Measurements from ENCODE around the gene AFAP1. TPM values are rescaled to one million over a fixed set of nuclear protein-coding genes. Genes with fewer than 3 reads are reported as not detected.

Gene AFAP1
- total RNA-seq, 5 donors from 2014 or later (not counting 1 experiment from before 2014, with no cell fraction given): 4.8 to 34.8 (median 20.3) TPM

DNA sequence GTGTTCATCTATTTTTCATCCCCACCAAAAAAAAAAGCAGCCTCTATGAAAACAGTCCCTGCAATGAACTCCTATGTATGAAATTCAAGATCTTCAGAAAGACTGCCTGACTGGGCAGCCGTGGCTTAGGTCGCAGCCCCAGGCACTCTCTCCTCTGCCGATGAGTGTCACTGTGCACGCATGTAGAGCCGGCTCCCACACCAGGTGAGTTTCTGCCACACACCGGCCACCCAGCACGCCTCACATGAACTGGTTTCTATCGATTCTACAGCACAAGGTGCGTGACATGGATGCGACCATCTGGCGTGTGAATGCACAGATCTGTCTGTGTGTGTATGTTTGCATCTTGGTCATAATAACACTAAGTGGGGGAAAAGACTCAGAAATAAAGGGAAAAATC is 140.4 kb downstream of the AFAP1 start:
- DNase-seq (no peak), ATAC-seq (replicated peaks in 1 of 4) (no peak)
- CTCF ChIA-PET: interaction anchor here (0.5 to 1.4 kb wide), 4 partner anchors 32 to 422 kb away, joined by 3 to 4 read pairs (median 3); no protein-coding TSS in a partner anchor
- Histone ChIP-seq H3K27ac (ENCODE audit: low read length) (no peak overlapping the region), H3K36me3 (ENCODE audit: control insufficient read depth in 2 of 2, extremely low read depth in 1 of 2, insufficient read depth in 1 of 2, low read length in 1 of 2) (peaks cover 0 to 29% of the 10 kb centered on the region in 2 donors), H3K4me3 (ENCODE audit: control insufficient read depth in 1 of 2, extremely low read depth in 1 of 2, low read length in 1 of 2) (no peak overlapping the region), H3K27me3 (replicated peaks in 1 of 2; ENCODE audit: control insufficient read depth in 2 of 2, extremely low read depth in 1 of 2, insufficient read depth in 2 of 2, low read length in 1 of 2) (no peaks in the 10 kb centered on the region), H3K9me3 (no peaks in the 10 kb centered on the region), H3K4me1 (ENCODE audit: control insufficient read depth in 1 of 2, extremely low read depth in 1 of 2, insufficient read depth in 2 of 2, low read length in 2 of 2) (peaks cover 0 to 5% of the 10 kb centered on the region in 2 experiments)
- POLR2A ChIA-PET: interaction anchor here in 1 of 2 donors (0.6 kb wide), 1 partner anchor 145 kb away, joined by 3 read pairs; no protein-coding TSS in a partner anchor
- peaks cover 35% of the 10 kb centered on the region for H3K36me3 Mint-ChIP-seq
- H3K4me3 Mint-ChIP-seq: no peak overlapping the region
- H3K27ac Mint-ChIP-seq: no peak overlapping the region
- peaks cover 7 to 11% (median 10%) of the 10 kb centered on the region in 3 donors for H3K4me1 Mint-ChIP-seq
- H3K27me3 Mint-ChIP-seq: no peaks in the 10 kb centered on the region
- no peaks in the 10 kb centered on the region for H3K9me3 Mint-ChIP-seq
- 92% methylated on average over 11 of the region's 11 CpGs for WGBS (ENCODE audit: insufficient coverage)

DNA sequence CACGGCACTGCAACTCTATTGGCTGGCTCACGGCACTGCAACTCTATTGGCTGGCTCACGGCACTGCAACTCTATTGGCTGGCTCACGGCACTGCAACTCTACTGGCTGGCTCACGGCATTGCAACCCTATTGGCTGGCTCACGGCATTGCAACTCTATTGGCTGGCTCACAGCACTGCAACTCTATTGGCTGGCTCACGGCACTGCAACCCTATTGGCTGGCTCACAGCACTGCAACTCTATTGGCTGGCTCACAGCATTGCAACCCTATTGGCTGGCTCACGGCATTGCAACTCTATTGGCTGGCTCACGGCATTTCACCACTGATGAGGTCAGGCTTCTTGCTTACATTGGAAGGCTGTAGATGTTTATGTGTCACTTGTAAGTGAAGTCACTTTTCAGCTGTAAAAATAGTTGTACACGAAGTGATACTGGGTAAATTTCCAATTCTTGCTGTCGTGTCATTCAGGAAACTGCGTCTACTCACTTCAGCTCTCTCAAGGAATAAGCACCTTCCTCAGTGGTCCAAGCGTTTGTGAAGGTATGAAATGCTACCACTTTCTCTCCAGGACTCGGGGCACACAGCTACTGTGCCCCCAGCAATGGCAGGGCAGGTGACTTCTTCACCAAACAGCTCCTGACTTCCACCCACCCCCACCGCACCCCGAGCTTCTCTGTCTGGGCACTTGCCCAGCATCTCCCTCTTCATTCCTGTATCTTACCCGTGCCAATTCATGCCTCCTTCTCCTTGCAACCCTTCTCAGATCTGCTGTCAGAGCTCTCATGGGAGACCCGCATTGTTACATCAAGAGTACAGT is 141.3 kb downstream of the AFAP1 start:
- Histone ChIP-seq H3K4me3 (ENCODE audit: control insufficient read depth in 1 of 2, extremely low read depth in 1 of 2, low read length in 1 of 2) (no peak overlapping the region), H3K9me3 (no peaks in the 10 kb centered on the region), H3K36me3 (ENCODE audit: control insufficient read depth in 2 of 2, extremely low read depth in 1 of 2, insufficient read depth in 1 of 2, low read length in 1 of 2) (peaks cover 0 to 29% of the 10 kb centered on the region in 2 donors), H3K27me3 (replicated peaks in 1 of 2; ENCODE audit: control insufficient read depth in 2 of 2, extremely low read depth in 1 of 2, insufficient read depth in 2 of 2, low read length in 1 of 2) (no peaks in the 10 kb centered on the region), H3K4me1 (ENCODE audit: control insufficient read depth in 1 of 2, extremely low read depth in 1 of 2, insufficient read depth in 2 of 2, low read length in 2 of 2) (no peaks in the 10 kb centered on the region), H3K27ac (ENCODE audit: low read length) (no peak overlapping the region)
- POLR2A ChIA-PET: interaction anchor here in 1 of 2 donors (0.6 kb wide), 1 partner anchor 146 kb away, joined by 3 read pairs; no protein-coding TSS in a partner anchor
- Mint-ChIP-seq H3K27me3 (no peaks in the 10 kb centered on the region), H3K36me3 (peaks cover 39% of the 10 kb centered on the region), H3K9me3 (no peaks in the 10 kb centered on the region), H3K4me1 (peaks cover 5 to 7% (median 7%) of the 10 kb centered on the region in 3 donors), H3K27ac (no peak overlapping the region), H3K4me3 (no peak overlapping the region)
- 88% methylated on average over 9 of the region's 18 CpGs for WGBS (ENCODE audit: insufficient coverage)
- DNase-seq: no peak
- ATAC-seq (replicated peaks in 1 of 4): no peak
- CTCF ChIA-PET: interaction anchor here in 1 of 2 donors (1.4 kb wide), 1 partner anchor 190 kb away, joined by 3 read pairs; no protein-coding TSS in a partner anchor

DNA sequence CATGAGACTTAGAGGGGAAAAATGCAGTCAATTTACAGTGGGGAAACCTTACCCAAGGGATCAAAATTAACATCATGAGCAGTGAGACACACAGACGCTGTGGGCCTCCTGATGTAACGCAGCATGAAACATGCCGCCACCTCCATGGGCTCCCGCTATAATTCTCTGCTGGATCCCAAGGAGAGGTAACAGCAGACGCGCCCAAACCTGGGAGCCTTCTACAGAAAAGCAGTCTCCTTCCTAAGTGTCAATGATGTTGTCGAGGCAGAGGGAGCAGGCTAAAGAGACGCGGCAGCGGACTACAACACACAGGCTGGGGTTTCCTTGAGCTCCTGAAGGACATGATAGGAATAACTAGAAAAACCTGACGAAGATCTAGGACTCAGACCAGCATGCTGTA is 142.3 kb downstream of the AFAP1 start:
- ATAC-seq (replicated peaks in 1 of 4): no peak
- H3K27ac ChIP-seq (ENCODE audit: low read length): no peak overlapping the region
- peaks cover 45% of the 10 kb centered on the region for H3K36me3 Mint-ChIP-seq
- ChIA-PET CTCF (no interaction called here), POLR2A (no interaction called here)
- no peak overlapping the region for H3K4me3 ChIP-seq (ENCODE audit: control insufficient read depth in 1 of 2, extremely low read depth in 1 of 2, low read length in 1 of 2)
- no peaks in the 10 kb centered on the region for H3K9me3 Mint-ChIP-seq
- no peaks in the 10 kb centered on the region for H3K9me3 ChIP-seq
- no peaks in the 10 kb centered on the region for H3K27me3 ChIP-seq (replicated peaks in 1 of 2; ENCODE audit: control insufficient read depth in 2 of 2, extremely low read depth in 1 of 2, insufficient read depth in 2 of 2, low read length in 1 of 2)
- DNase-seq: no peak
- H3K4me1 ChIP-seq (ENCODE audit: control insufficient read depth in 1 of 2, extremely low read depth in 1 of 2, insufficient read depth in 2 of 2, low read length in 2 of 2): no peaks in the 10 kb centered on the region
- 93% methylated on average over 8 of the region's 11 CpGs for WGBS (ENCODE audit: insufficient coverage)
- no peak overlapping the region for H3K27ac Mint-ChIP-seq
- H3K36me3 ChIP-seq (ENCODE audit: control insufficient read depth in 2 of 2, extremely low read depth in 1 of 2, insufficient read depth in 1 of 2, low read length in 1 of 2): peaks cover 0 to 29% of the 10 kb centered on the region in 2 donors
- H3K4me3 Mint-ChIP-seq: no peak overlapping the region
- no peaks in the 10 kb centered on the region for H3K27me3 Mint-ChIP-seq
- peaks cover 5 to 8% (median 6%) of the 10 kb centered on the region in 3 donors for H3K4me1 Mint-ChIP-seq

DNA sequence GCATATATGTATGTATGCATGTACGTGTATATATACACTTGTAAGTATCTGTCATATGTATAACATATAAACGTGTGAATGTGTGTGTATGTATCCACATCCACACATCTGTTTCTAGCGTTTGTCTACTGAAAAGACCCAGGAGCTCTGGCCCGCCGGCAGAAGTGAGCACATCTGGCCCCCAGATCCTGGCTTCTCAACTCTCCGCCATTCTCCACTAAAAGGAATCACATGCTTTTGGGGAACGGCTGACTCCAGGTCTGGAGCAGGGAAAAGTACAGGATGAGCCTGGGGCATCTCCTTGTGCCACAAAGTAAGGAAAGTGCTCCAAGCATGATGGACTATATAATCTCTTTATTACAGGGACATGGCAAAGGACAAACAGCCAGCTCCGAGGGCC is 143.7 kb downstream of the AFAP1 start:
- WGBS (ENCODE audit: insufficient coverage): 89% methylated on average over 3 of the region's 8 CpGs
- H3K36me3 ChIP-seq (ENCODE audit: control insufficient read depth in 2 of 2, extremely low read depth in 1 of 2, insufficient read depth in 1 of 2, low read length in 1 of 2): peaks cover 0 to 29% of the 10 kb centered on the region in 2 donors
- H3K4me3 ChIP-seq (ENCODE audit: control insufficient read depth in 1 of 2, extremely low read depth in 1 of 2, low read length in 1 of 2): no peak overlapping the region
- Mint-ChIP-seq H3K27me3 (no peaks in the 10 kb centered on the region), H3K36me3 (peaks cover 53% of the 10 kb centered on the region), H3K4me3 (no peak overlapping the region), H3K9me3 (no peaks in the 10 kb centered on the region), H3K27ac (no peak overlapping the region), H3K4me1 (peaks cover 0 to 3% (median 0%) of the 10 kb centered on the region in 3 donors)
- ChIA-PET POLR2A (no interaction called here), CTCF (interaction anchor here in 1 of 2 donors (0.6 kb wide), 1 partner anchor 191 kb away, joined by 5 read pairs; no protein-coding TSS in a partner anchor)
- ATAC-seq (replicated peaks in 1 of 4): no peak
- H3K27me3 ChIP-seq (replicated peaks in 1 of 2; ENCODE audit: control insufficient read depth in 2 of 2, extremely low read depth in 1 of 2, insufficient read depth in 2 of 2, low read length in 1 of 2): no peaks in the 10 kb centered on the region
- DNase-seq: no peak
- H3K4me1 ChIP-seq (ENCODE audit: control insufficient read depth in 1 of 2, extremely low read depth in 1 of 2, insufficient read depth in 2 of 2, low read length in 2 of 2): no peaks in the 10 kb centered on the region
- H3K9me3 ChIP-seq: no peaks in the 10 kb centered on the region
- H3K27ac ChIP-seq (ENCODE audit: low read length): no peak overlapping the region

DNA sequence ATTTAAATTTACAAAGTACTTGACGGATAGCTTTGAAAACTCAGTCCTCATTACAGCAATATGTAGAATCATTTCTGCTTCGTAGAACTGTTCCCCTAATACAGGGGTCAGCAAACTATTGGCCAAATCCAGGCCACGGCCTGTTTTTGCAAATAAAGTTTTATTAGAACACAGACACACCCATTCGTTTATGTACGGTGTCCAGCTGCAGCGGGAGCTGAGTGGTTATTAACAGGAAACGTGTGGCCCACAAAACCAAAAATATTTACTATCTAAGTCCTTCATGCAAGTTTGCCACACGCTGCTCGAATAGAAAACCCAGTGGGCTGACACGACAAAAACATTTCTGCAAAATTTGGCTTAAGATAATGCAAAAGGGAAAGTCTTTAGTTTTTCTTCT is 146.5 kb downstream of the AFAP1 start:
- Histone ChIP-seq H3K36me3 (ENCODE audit: control insufficient read depth in 2 of 2, extremely low read depth in 1 of 2, insufficient read depth in 1 of 2, low read length in 1 of 2) (peaks cover 0 to 3% of the 10 kb centered on the region in 2 donors), H3K4me3 (ENCODE audit: control insufficient read depth in 1 of 2, extremely low read depth in 1 of 2, low read length in 1 of 2) (no peak overlapping the region), H3K9me3 (no peaks in the 10 kb centered on the region), H3K27me3 (replicated peaks in 1 of 2; ENCODE audit: control insufficient read depth in 2 of 2, extremely low read depth in 1 of 2, insufficient read depth in 2 of 2, low read length in 1 of 2) (no peaks in the 10 kb centered on the region), H3K27ac (ENCODE audit: low read length) (no peak overlapping the region), H3K4me1 (ENCODE audit: control insufficient read depth in 1 of 2, extremely low read depth in 1 of 2, insufficient read depth in 2 of 2, low read length in 2 of 2) (no peaks in the 10 kb centered on the region)
- no peak for DNase-seq
- Mint-ChIP-seq H3K4me1 (peaks cover 0 to 3% (median 0%) of the 10 kb centered on the region in 3 donors), H3K9me3 (no peaks in the 10 kb centered on the region), H3K27ac (no peak overlapping the region), H3K36me3 (peaks cover 34% of the 10 kb centered on the region), H3K27me3 (no peaks in the 10 kb centered on the region), H3K4me3 (no peak overlapping the region)
- POLR2A ChIA-PET: no interaction called here
- 95% methylated on average over 2 of the region's 10 CpGs for WGBS (ENCODE audit: insufficient coverage)
- CTCF ChIA-PET: no interaction called here
- no peak for ATAC-seq (replicated peaks in 1 of 4)

DNA sequence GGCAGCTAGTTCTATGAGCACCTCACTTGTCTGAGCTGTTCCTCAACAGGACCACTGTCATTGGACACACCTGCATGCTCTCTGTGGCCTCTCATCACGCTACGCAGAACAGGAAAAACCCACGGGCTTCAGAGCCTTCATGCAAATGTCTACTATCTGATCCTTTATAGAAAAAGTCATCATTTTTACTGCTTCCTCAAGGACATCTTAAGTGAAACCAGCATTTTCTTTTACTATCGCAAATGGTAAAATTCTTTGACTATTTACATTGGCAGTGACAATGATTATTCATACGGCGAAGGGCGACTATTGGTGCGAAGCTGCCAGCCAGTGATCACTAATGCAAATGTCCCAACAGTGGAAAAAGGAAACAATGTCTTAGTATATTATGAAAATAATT is 147.0 kb downstream of the AFAP1 start:
- DNase-seq: no peak
- Mint-ChIP-seq H3K36me3 (peaks cover 30% of the 10 kb centered on the region), H3K4me1 (peaks cover 0 to 3% (median 0%) of the 10 kb centered on the region in 3 donors), H3K27ac (no peak overlapping the region), H3K9me3 (no peaks in the 10 kb centered on the region), H3K27me3 (no peaks in the 10 kb centered on the region), H3K4me3 (no peak overlapping the region)
- no CpG with 5 or more reads among the region's 8 CpGs for WGBS (ENCODE audit: insufficient coverage)
- ChIA-PET CTCF (no interaction called here), POLR2A (no interaction called here)
- Histone ChIP-seq H3K27ac (ENCODE audit: low read length) (no peak overlapping the region), H3K9me3 (no peaks in the 10 kb centered on the region), H3K27me3 (replicated peaks in 1 of 2; ENCODE audit: control insufficient read depth in 2 of 2, extremely low read depth in 1 of 2, insufficient read depth in 2 of 2, low read length in 1 of 2) (no peaks in the 10 kb centered on the region), H3K4me1 (ENCODE audit: control insufficient read depth in 1 of 2, extremely low read depth in 1 of 2, insufficient read depth in 2 of 2, low read length in 2 of 2) (no peaks in the 10 kb centered on the region), H3K36me3 (ENCODE audit: control insufficient read depth in 2 of 2, extremely low read depth in 1 of 2, insufficient read depth in 1 of 2, low read length in 1 of 2) (peaks cover 0 to 3% of the 10 kb centered on the region in 2 donors), H3K4me3 (ENCODE audit: control insufficient read depth in 1 of 2, extremely low read depth in 1 of 2, low read length in 1 of 2) (no peak overlapping the region)
- no peak for ATAC-seq (replicated peaks in 1 of 4)
